Stimulated activated CD4-positive, alpha-beta T cell treated with anti-CD3 and anti-CD28 coated beads, Interleukin-1b, Interleukin-23, amount 100 ng/mL, for 1 hour (primary cell): ENCODE data around the gene PRRT2.

Source experiments
- DNase-seq, 2 donors: peaks; one replicate each; pipeline ENCODE4 v3.0.0-alpha.2; 2020; ENCODE audit warnings: low read depth in 2 of 2

The PRRT2 gene

DNA sequence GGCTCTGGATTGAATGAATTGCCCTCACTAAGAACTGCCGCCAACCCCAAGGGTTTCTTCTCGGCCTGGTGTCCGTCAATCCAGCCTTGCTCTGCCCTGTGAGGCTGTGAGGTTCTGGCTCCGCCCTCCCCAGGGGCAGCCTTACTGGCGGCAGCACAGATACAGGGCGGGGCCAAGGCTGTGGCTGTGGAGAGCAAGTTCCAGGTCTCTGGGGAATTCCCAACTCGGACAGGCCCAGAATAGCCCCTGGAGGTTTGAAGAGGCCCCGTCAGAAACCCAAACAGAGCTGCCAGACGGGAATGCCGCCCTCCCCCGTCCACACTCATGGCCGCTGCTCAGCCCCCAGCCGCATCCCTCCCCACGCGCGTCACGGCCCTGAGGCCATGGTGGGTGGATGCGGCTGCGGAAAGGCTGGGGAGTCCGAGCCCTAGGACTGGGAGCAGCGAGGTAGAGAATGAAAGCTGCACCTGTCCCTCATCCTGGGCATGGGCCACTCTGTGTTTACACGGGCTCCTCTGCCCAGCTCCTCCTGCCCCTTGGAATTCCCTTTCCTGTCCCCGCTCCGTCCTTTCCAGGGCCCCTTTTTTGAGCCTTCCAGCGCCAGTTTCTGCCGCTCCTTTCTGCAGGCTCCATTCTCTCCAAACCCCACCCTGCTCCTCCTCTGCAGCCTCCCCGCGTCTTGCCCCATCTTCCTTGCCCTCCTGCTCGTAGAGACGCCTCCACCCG lies 660 bp upstream of the PRRT2 start:
- peak in 1 of 2 donors; percentile 40 for DNase-seq

DNA sequence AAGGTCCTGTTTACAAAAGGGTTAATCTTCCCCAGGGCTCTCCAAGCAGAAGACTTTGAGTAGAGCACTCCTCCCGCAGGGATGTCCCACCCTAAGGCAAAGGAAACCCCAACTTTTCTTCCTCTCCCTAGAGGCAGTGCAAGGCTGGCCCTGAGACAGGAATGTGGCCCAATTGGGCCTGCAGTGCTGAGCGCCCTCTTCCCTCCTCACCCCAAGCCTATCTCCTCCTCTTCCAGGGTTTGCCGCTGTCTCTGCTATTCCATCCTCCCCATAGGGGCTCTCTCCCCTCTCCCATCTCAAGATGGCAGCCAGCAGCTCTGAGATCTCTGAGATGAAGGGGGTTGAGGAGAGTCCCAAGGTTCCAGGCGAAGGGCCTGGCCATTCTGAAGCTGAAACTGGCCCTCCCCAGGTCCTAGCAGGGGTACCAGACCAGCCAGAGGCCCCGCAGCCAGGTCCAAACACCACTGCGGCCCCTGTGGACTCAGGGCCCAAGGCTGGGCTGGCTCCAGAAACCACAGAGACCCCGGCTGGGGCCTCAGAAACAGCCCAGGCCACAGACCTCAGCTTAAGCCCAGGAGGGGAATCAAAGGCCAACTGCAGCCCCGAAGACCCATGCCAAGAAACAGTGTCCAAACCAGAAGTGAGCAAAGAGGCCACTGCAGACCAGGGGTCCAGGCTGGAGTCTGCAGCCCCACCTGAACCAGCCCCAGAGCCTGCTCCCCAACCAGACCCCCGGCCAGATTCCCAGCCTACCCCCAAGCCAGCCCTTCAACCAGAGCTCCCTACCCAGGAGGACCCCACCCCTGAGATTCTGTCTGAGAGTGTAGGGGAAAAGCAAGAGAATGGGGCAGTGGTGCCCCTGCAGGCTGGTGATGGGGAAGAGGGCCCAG lies 1.0 kb downstream of the PRRT2 start:
- no peak for DNase-seq

DNA sequence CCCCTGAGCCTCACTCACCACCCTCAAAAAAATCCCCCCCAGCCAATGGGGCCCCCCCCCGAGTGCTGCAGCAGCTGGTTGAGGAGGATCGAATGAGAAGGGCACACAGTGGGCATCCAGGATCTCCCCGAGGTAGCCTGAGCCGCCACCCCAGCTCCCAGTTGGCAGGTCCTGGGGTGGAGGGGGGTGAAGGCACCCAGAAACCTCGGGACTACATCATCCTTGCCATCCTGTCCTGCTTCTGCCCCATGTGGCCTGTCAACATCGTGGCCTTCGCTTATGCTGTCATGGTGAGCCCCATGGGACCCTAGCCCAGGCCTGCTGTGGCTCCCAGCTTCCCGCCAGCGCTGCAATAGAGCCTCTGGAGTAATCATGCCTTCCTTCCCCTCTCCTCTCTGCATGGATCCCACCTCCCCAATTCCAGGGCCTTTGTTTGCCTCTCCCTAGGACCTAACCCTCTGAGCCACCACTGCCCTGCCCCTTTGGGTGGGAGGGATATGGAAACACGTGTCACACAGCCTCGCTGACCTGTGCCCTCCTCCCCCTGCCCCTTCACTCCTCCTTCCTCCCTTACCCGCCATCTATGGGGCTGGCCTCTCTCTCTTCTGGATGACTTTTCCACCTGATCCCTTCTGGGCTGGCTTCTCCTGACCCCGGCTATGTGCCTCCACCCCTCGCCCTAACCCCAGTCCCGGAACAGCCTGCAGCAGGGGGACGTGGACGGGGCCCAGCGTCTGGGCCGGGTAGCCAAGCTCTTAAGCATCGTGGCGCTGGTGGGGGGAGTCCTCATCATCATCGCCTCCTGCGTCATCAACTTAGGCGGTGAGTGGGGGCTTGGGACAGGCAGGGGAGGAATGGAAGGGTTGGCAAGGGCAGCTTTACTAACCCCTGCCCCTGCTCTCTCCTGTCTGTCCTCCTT lies 1.9 kb downstream of the PRRT2 start:
- no peak for DNase-seq

GRCh38 chr16:29814592-29814991 lies 2.6 kb downstream of the PRRT2 start:
- DNase-seq = no peak

GRCh38 chr16:29815032-29815721 lies 3.2 kb downstream of the PRRT2 start:
- no peak for DNase-seq

DNA sequence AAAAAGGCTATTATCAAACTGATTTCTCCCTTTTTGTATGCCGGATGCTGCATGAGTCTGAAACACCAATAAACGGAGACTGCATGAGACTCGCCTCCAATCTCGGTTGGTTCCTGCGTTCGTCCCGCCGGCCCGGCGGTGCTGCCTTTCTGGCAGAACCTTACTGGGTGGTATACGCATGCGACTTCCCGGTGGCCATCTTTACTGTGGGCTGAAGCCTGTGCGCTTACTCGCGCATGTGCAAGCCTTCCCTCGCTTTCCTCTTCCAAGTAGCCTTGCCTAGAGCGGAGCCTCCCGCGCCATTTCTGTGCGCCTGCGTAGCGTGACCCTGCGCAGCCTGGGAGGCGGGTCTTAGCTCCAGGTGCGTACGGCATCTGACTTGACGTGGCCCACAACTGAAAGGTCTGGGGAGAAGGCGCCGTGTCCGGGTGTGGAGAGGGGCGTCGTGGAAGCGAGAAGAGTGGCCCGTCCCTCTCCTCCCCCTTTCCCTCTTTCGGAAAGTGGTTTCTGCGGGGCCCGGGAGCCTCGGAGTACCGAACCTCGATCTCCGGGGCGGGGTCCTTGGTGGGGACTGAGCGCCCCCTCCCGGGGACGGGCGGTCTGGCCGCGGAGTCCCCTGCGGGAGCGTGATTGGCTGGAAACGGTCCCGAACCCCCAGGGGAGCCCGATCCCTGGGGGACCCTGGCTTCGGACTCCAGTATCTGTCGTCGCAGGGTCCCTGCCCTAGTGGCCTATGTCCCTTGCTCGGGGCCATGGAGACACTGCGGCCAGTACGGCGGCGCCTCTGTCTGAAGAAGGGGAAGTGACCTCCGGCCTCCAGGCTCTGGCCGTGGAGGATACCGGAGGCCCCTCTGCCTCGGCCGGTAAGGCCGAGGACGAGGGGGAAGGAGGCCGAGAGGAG lies 4.0 kb downstream of the PRRT2 start, which contains the start of gene PAGR1:
Gene PAGR1 (plus strand): TSS at position 360 of the 901 bp plus-strand sequence. CDS start 374 bp downstream, at position 734.
- DNase-seq = peak; percentile 95 to 97

- DNase-seq = no peak
Observed at GRCh38 chr16:29816694-29817441, 4.9 kb downstream of the PRRT2 start.

DNA sequence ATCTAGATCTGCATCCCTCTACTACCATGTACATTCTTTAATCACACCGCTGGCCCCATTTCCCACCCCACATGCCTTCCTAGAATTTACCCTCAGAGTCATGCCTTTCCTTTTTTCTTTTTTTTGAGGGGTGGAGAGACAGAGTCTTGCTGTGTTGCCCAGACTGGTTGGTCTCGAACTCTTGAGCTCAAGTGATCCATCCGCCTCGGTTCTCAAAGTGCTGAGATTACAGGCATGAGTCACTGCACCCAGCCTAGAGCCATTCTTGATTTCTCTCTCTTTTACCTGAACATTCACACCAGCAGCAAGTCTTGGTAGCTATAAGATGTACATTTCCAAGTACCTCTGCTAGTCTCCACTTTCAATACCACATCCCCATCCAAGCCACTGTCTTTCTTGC lies 6.1 kb downstream of the PRRT2 start:
- no peak for DNase-seq

GRCh38 chr16:29819506-29819905 lies 7.5 kb downstream of the PRRT2 start:
- DNase-seq = no peak

DNA sequence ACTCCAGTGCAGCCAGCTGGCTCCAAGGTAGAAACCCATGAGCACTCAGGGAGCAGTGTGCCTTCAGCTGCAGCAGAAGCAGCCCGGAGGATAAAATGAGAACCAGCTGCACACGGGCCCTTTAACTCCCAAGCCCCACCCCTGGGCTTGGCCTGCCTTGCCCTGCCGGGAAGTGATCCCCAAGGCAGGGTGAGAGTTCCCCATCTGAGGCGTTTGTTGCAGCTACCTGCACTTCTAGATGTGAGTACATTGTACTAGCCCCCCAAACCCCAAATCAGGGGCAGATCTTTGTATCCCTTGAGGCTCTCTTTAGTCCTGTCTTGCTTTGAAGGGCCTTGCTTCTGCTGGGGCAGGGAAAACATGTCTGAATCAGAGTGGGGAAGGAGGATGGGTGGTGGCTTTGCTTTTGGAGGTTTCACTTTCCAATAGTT lies 8.3 kb downstream of the PRRT2 start, which contains the start of gene MVP:
Gene MVP (plus strand): TSS at position 192 of the 431 bp plus-strand sequence. CDS start 10,088 bp downstream, outside the sequence.
- DNase-seq = no peak

GRCh38 chr16:29820730-29821642 lies 9.0 kb downstream of the PRRT2 start:
- no peak for DNase-seq

- DNase-seq = no peak
Observed at GRCh38 chr16:29821643-29822115, 9.7 kb downstream of the PRRT2 start.

DNA sequence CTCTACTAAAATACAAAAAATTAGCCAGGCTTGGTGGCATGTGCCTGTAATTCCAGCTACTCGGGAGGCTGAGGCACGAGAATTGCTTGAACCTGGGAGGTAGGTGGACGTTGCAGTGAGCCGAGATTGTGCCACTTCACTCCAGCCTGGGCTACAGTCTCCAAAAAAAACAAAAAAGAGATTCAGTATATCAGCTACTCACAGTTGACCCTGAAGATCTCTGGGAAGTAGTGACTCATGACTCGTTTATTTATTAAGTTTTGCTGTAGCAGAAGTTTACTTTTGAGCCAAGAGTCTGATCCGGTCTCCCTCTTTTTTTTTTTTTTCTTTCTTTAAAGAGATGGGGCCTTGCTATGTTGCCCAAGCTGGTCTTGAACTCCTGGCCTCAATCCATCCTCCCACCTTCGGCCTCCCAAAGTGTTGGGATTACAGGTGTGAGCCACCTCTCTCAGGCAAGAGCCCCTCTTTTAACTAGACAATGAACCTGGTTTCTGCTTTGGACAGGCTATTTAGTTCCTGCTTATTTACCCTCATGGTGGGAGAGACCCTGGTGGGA lies 12.7 kb downstream of the PRRT2 start:
- no peak for DNase-seq

GRCh38 chr16:29825145-29826044 lies 13.4 kb downstream of the PRRT2 start:
- DNase-seq = no peak

- no peak for DNase-seq
Observed at GRCh38 chr16:29826342-29826695, 14.3 kb downstream of the PRRT2 start.

DNA sequence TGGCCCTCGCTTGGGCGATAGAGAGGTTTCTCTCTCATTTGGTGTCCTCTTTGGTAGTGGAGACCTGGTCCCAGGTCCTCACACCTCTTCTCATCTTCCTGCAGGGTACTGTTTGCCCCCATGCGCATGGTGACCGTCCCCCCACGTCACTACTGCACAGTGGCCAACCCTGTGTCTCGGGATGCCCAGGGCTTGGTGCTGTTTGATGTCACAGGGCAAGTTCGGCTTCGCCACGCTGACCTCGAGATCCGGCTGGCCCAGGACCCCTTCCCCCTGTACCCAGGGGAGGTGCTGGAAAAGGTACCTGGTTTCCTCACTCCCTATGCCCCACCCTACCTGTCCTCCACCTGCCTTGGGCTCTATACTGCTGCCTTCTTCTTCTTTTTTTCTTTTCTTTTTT lies 18.8 kb downstream of the PRRT2 start:
- DNase-seq = no peak

- DNase-seq = no peak
Observed at GRCh38 chr16:29831490-29831889, 19.5 kb downstream of the PRRT2 start.
